ENCODE results near the gene ESPNL. TPM values are rescaled to one million over a fixed set of nuclear protein-coding genes. Genes with fewer than 3 reads are reported as not detected.

ESPNL gene, protein sequence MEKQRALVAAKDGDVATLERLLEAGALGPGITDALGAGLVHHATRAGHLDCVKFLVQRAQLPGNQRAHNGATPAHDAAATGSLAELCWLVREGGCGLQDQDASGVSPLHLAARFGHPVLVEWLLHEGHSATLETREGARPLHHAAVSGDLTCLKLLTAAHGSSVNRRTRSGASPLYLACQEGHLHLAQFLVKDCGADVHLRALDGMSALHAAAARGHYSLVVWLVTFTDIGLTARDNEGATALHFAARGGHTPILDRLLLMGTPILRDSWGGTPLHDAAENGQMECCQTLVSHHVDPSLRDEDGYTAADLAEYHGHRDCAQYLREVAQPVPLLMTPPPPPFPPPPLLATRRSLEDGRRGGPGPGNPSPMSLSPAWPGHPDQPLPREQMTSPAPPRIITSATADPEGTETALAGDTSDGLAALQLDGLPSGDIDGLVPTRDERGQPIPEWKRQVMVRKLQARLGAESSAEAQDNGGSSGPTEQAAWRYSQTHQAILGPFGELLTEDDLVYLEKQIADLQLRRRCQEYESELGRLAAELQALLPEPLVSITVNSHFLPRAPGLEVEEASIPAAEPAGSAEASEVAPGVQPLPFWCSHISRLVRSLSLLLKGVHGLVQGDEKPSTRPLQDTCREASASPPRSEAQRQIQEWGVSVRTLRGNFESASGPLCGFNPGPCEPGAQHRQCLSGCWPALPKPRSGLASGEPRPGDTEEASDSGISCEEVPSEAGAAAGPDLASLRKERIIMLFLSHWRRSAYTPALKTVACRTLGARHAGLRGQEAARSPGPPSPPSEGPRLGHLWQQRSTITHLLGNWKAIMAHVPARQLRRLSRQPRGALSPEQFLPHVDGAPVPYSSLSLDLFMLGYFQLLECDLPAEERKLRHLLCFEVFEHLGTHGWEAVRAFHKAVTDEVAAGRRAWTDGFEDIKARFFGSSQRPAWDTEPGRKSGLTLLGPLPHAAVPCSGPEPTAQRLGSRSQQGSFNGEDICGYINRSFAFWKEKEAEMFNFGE
- under 1 TPM in 2 of 4 donors, not detected in 2; 0.22 to 0.68 TPM for total RNA-seq

- TF ChIP-seq, protein P1, sequence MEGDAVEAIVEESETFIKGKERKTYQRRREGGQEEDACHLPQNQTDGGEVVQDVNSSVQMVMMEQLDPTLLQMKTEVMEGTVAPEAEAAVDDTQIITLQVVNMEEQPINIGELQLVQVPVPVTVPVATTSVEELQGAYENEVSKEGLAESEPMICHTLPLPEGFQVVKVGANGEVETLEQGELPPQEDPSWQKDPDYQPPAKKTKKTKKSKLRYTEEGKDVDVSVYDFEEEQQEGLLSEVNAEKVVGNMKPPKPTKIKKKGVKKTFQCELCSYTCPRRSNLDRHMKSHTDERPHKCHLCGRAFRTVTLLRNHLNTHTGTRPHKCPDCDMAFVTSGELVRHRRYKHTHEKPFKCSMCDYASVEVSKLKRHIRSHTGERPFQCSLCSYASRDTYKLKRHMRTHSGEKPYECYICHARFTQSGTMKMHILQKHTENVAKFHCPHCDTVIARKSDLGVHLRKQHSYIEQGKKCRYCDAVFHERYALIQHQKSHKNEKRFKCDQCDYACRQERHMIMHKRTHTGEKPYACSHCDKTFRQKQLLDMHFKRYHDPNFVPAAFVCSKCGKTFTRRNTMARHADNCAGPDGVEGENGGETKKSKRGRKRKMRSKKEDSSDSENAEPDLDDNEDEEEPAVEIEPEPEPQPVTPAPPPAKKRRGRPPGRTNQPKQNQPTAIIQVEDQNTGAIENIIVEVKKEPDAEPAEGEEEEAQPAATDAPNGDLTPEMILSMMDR (IDR thresholded peaks at IDR 0.05; ENCODE audit: low read depth): no peak
Measured at GRCh38 chr2:238100049-238100820, at the start of gene ESPNL. TSS of gene ESPNL (plus strand) at chr2:238100340. CDS start at chr2:238100420, 80 bp downstream.

DNA sequence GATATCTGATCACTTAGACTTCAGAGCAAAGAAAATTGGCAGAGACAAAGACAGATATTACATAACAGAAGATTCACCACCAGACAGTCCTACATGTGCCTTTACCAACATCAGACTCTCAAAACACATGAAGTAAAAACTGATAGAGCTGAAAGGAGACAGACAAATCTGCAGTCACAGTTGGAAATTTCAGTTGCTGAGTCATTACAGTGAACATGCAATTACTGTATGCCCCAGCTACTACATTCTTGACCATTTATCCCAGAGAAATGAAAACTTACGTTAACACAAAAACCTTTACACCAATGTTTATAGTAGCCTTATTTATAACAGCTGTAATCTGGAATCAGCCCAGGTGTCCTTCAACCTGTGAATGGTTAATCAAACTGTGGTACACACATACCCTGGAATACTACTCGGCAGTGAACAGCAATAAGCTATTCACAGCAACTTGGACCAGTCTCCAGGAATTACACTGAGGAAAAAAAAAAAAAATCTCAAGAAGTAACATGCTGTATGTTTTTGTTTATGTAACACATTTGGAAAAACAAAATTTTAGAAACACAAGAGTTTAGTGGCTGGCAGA is 46.9 kb upstream of the ESPNL start:
- TF ChIP-seq, protein P1 (IDR thresholded peaks at IDR 0.05; ENCODE audit: low read depth): no peak

- TF ChIP-seq, protein P1 (IDR thresholded peaks at IDR 0.05; ENCODE audit: low read depth): no peak
Measured at GRCh38 chr2:238055841-238056240, 44.3 kb upstream of the ESPNL start.

- TF ChIP-seq, protein P1 (IDR thresholded peaks at IDR 0.05; ENCODE audit: low read depth): no peak
Measured at GRCh38 chr2:238059505-238059904, 40.6 kb upstream of the ESPNL start.

DNA sequence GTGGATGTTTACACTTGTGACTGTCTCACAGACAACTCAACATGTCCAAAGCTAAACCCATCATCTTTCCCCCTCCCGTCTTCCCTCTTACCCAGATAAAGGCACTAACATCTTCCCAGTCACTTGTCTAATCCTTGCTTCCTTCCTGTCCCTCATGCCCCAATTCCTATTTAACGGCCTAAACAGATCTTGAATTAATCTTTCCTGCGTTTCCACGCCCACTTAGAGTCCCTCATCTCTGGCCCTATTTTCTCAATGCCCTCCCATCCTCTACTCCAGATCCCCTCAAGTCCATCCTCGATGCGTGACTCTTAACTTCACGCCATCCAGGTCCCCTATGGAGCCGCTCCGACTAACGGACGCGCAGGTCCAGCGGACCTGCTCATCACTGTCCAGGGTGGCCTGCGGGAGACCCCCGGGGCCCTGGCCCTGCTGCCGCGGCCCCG is 40.0 kb upstream of the ESPNL start:
- TF ChIP-seq, protein P1 (IDR thresholded peaks at IDR 0.05; ENCODE audit: low read depth): no peak

GRCh38 chr2:238060542-238061314 is 39.4 kb upstream of the ESPNL start, which contains the start of gene SCLY:
TSS of gene SCLY (plus strand) at chr2:238061001. CDS start at chr2:238061055, 54 bp downstream.
- TF ChIP-seq, protein P1 (IDR thresholded peaks at IDR 0.05; ENCODE audit: low read depth): no peak

Data from subcutaneous adipose tissue (tissue), 4 donors.